DND-41 (cell line): ENCODE results near the gene STX17.

Experiments
- ATAC-seq: fragments of 200-7000 bp; cut with Tn5 transposase; 3 replicates; pipeline ENCODE4 v1.9.1; 2021; ENCODE audit warnings: low read depth; ENCODE audit not compliant: insufficient read depth
- DNase-seq: peaks from one replicate; pipeline ENCODE4 v3.0.0-alpha.2; 2020
- H2AFZ ChIP-seq: 2 replicates; pipeline ENCODE4 v1.6.0; 2012; ENCODE audit warnings: low read depth, low read length
- H3K27ac ChIP-seq: 2 replicates; pipeline ENCODE4 v1.5.1; 2012; ENCODE audit warnings: low read length, inconsistent platforms
- H3K27me3 ChIP-seq: fragments of 200-600 bp; sonication (generic); 2 replicates; pipeline ENCODE4 v1.6.0; 2012; ENCODE audit warnings: low read length, mild to moderate bottlenecking, inconsistent platforms; ENCODE audit not compliant: insufficient read depth, poor library complexity
- H3K36me3 ChIP-seq: 2 replicates; pipeline ENCODE4 v1.5.1; 2012; ENCODE audit warnings: low read length, inconsistent platforms; ENCODE audit not compliant: insufficient read depth
- H3K4me1 ChIP-seq: 2 replicates; pipeline ENCODE4 v1.5.1; 2012; ENCODE audit warnings: mild to moderate bottlenecking, low read length; ENCODE audit not compliant: insufficient read depth
- H3K4me2 ChIP-seq: 2 replicates; pipeline ENCODE4 v1.6.0; 2012; ENCODE audit warnings: mild to moderate bottlenecking, moderate library complexity, low read length, inconsistent platforms; ENCODE audit not compliant: insufficient read depth
- H3K4me3 ChIP-seq, 2 experiments: fragments of 200-600 bp in 1 of 2; shearing (Covaris generic) in 1 of 2; 2 replicates each; pipeline ENCODE4 v1.5.1; 2012 to 2016; ENCODE audit warnings: inconsistent platforms in 2 of 2, low read length in 2 of 2, mild to moderate bottlenecking in 2 of 2, low read depth in 1 of 2, moderate library complexity in 1 of 2
- H3K79me2 ChIP-seq: 2 replicates; pipeline ENCODE4 v1.6.0; 2012; ENCODE audit warnings: low read length, inconsistent platforms; ENCODE audit not compliant: insufficient read depth
- H3K9ac ChIP-seq: 2 replicates; pipeline ENCODE4 v1.6.0; 2012; ENCODE audit warnings: low read depth, mild to moderate bottlenecking, inconsistent platforms, low read length, moderate library complexity
- H3K9me3 ChIP-seq: 2 replicates; pipeline ENCODE4 v1.5.1; 2012; ENCODE audit warnings: low read length, moderate library complexity, mild to moderate bottlenecking, inconsistent platforms; ENCODE audit not compliant: insufficient read depth, severe bottlenecking
- H4K20me1 ChIP-seq: 2 replicates; pipeline ENCODE4 v1.6.0; 2012; ENCODE audit warnings: low read length; ENCODE audit not compliant: insufficient read depth
- CTCF ChIP-seq: IDR thresholded peaks from 2 replicates; pipeline ENCODE4 v1.5.1; 2012; ENCODE audit warnings: borderline replicate concordance, low read length, moderate library complexity, mild to moderate bottlenecking; ENCODE audit not compliant: poor library complexity, severe bottlenecking; ENCODE audit errors: extremely low read depth
- EZH2 ChIP-seq: IDR thresholded peaks from 3 replicates; pipeline ENCODE4 v1.6.1; 2012; ENCODE audit warnings: borderline replicate concordance, low read depth, mild to moderate bottlenecking, moderate library complexity, low read length, inconsistent platforms; ENCODE audit not compliant: severe bottlenecking

The STX17 gene

GRCh38 chr9:99867968-99868367, 38.5 kb upstream of the STX17 start:
- no peak for ATAC-seq
- no peaks in the 10 kb centered on the region for H3K4me1 ChIP-seq
- H3K4me3 ChIP-seq, result no peak overlapping the region

DNA sequence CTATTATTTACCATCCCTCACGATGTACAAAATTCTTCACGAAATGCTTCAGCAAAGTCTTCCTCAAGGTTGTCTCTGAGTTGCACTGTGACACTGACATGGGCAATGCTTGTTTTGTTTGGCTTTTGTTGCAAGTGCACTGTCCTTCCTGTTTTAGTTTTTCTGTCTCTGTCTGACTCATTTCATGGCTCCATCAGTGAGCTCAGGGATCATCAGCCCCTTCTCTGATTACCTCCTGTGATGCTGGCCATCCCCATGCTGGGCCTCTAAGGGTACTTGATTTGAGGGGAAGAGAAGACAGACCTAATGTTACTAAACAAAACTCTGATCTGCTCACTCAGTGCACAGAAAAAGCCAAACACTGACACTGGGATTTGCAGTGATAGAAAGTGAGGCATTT, 37.6 kb upstream of the STX17 start:
- Histone ChIP-seq H3K4me2 (no peak overlapping the region), H3K79me2 (no peaks in the 10 kb centered on the region), H3K4me3 (no peak overlapping the region), H3K9ac (no peak overlapping the region), H2AFZ (no peak overlapping the region), H3K27ac (no peak overlapping the region), H3K4me1 (no peaks in the 10 kb centered on the region), H4K20me1 (no peaks in the 10 kb centered on the region), H3K27me3 (peaks cover 5% of the 10 kb centered on the region), H3K9me3 (no peaks in the 10 kb centered on the region), H3K36me3 (no peaks in the 10 kb centered on the region)
- ATAC-seq (no peak), DNase-seq (no peak)
- no peak for TF ChIP-seq EZH2
- no peak for TF ChIP-seq CTCF

More at GRCh38 chr9:99867968-99868367, 38.5 kb upstream of the STX17 start:
- no peaks in the 10 kb centered on the region for H3K79me2 ChIP-seq
- H2AFZ ChIP-seq, result no peak overlapping the region
- no peaks in the 10 kb centered on the region for H3K9me3 ChIP-seq
- no peak overlapping the region for H3K9ac ChIP-seq
- no peak overlapping the region for H3K27ac ChIP-seq
- TF ChIP-seq EZH2 (no peak), CTCF (no peak)
- H4K20me1 ChIP-seq, result no peaks in the 10 kb centered on the region
- H3K27me3 ChIP-seq, result peaks cover 2% of the 10 kb centered on the region
- H3K36me3 ChIP-seq, result no peaks in the 10 kb centered on the region
- no peak overlapping the region for H3K4me2 ChIP-seq
- DNase-seq, result no peak

DNA sequence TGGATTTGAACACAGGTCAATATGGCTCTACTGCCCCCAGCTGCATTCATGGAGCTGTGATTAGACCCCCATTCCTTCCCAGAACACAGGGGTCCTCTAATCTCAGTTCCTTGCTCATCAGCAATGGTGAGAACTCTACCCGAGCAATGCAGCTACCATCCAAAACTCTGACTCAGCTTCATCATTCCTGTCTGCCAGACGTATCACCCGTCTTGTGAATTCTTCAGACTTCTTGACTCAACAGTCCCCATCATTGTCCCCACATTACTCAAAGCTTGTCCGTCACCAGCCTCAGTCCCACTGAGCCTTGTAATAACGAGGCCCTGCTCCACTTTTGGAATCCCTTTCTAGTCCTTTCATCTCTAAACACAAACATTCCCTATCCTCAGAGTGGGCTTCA, 36.3 kb upstream of the STX17 start:
- Histone ChIP-seq H2AFZ (no peak overlapping the region), H3K27me3 (peaks cover 5% of the 10 kb centered on the region)
- TF ChIP-seq EZH2 (no peak), CTCF (no peak)

DNA sequence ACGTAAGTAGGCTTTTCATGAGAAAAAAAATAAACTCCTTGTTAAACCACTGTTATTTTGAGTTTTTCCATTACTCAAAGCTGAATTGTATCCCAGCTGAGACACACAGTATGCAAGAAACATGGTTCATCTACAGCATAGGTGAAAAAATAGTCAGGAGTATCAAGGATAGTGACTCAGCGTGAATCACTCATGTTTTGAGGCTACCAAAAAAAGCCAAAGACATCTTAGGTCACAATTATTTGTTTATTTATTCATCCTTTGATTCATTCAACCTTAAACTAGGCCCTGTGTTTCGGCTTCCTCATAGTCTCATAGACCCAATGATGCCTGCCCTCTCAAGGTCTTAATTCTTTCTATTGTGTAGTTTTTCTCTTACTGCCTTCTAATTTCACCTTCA, 32.9 kb upstream of the STX17 start:
- Histone ChIP-seq H3K79me2 (no peaks in the 10 kb centered on the region), H3K27me3 (peaks cover 2% of the 10 kb centered on the region), H3K4me1 (no peaks in the 10 kb centered on the region), H3K4me2 (no peak overlapping the region), H3K9ac (no peak overlapping the region), H3K9me3 (no peaks in the 10 kb centered on the region), H2AFZ (no peak overlapping the region), H4K20me1 (no peaks in the 10 kb centered on the region), H3K27ac (no peak overlapping the region), H3K4me3 (no peak overlapping the region), H3K36me3 (no peaks in the 10 kb centered on the region)
- no peak for ATAC-seq
- no peak for DNase-seq
- TF ChIP-seq EZH2 (no peak), CTCF (no peak)

More for the DNA sequence above, 36.3 kb upstream of the STX17 start:
- ATAC-seq, result no peak
- Histone ChIP-seq H4K20me1 (no peaks in the 10 kb centered on the region), H3K4me1 (no peaks in the 10 kb centered on the region), H3K4me2 (no peak overlapping the region), H3K79me2 (no peaks in the 10 kb centered on the region), H3K4me3 (no peak overlapping the region), H3K27ac (no peak overlapping the region), H3K9ac (no peak overlapping the region), H3K9me3 (no peaks in the 10 kb centered on the region), H3K36me3 (no peaks in the 10 kb centered on the region)
- no peak for DNase-seq
